HepG2 (cell line): Measurements from ENCODE around the gene WEE1. TPM values are rescaled to one million over a fixed set of nuclear protein-coding genes. Genes with fewer than 3 reads are reported as not detected.

Experiments used
- ATAC-seq: fragments of 200-7000 bp; cut with Tn5 transposase; 3 replicates; pipeline ENCODE4 v1.9.1; 2020; ENCODE audit warnings: mild to moderate bottlenecking, moderate library complexity
- BruUV-seq: library from RNA; stranded (reverse); fragments of 400-500 nt; replicated peaks from 2 replicates; lab custom pipeline; 2021; lab: Mats Ljungman, UMichigan
- CTCF ChIA-PET: fragments of 300-600 bp; formaldehyde crosslinking; extraction: SDS; loops from one replicate; lab custom pipeline; 2021; ENCODE audit warnings: low total read pairs, inconsistent platforms, low intra/inter-chr PET ratio; lab: Yijun Ruan, JAX
- POLR2A ChIA-PET: fragments of 350-600 bp; sonication (Branson Sonifier 250); formaldehyde crosslinking; loops from one replicate; lab custom pipeline; 2020; ENCODE audit warnings: antibody characterized with exemption, inconsistent platforms; lab: Yijun Ruan, JAX
- DNase-seq: peaks from one replicate; pipeline ENCODE4 v3.0.0-alpha.2; 2015; ENCODE audit warnings: low spot score
- FAIRE-seq: peaks from 3 replicates; lab custom pipeline; 2011; peaks lifted over from hg19 to GRCh38; lab: Jason Lieb, UNC
- H2AFZ ChIP-seq: one replicate; pipeline ENCODE4 v1.6.1; 2011; ENCODE audit warnings: low read length, inconsistent platforms
- H3K27ac ChIP-seq: fragments of 300-600 bp; 3 replicates; pipeline ENCODE4 v1.8.0; 2011; ENCODE audit warnings: mixed run types, mild to moderate bottlenecking, mixed read lengths, low read length, inconsistent platforms; ENCODE audit not compliant: insufficient read depth; ENCODE audit errors: extremely low read length
- H3K27me3 ChIP-seq, 2 experiments: fragments of 200-600 bp in 1 of 2; 2 replicates in 1 of 2; 3 replicates in 1 of 2; pipeline versions ENCODE4 v1.6.0 to v1.8.0; 2011; ENCODE audit warnings: low read length in 2 of 2, mild to moderate bottlenecking in 2 of 2, moderate library complexity in 2 of 2, inconsistent platforms in 1 of 2; ENCODE audit not compliant: insufficient read depth in 2 of 2, control insufficient read depth in 1 of 2
- H3K36me3 ChIP-seq, 2 experiments: fragments of 200-600 bp in 1 of 2; replicated peaks in 1 of 2; 2 replicates in 1 of 2; 3 replicates in 1 of 2; pipeline versions ENCODE4 v1.5.1 to v1.8.0; 2011; ENCODE audit warnings: low read length in 2 of 2, inconsistent platforms in 1 of 2; ENCODE audit not compliant: insufficient read depth in 2 of 2, control insufficient read depth in 1 of 2
- H3K4me1 ChIP-seq: 2 replicates; pipeline ENCODE4 v1.5.1; 2012; ENCODE audit warnings: low read length, inconsistent platforms; ENCODE audit not compliant: insufficient read depth
- H3K4me2 ChIP-seq: 2 replicates; pipeline ENCODE4 v1.6.0; 2011; ENCODE audit warnings: low read depth, low read length, inconsistent platforms
- H3K4me3 ChIP-seq, 3 experiments: fragments of 200-600 bp in 1 of 3; sonication (generic), shearing (Covaris generic) in 1 of 3; replicated peaks in 1 of 3; 2 replicates each; pipeline ENCODE4 v1.5.1; 2011 to 2016; ENCODE audit warnings: low read length in 3 of 3, inconsistent platforms in 2 of 3, low read depth in 2 of 3, mild to moderate bottlenecking in 2 of 3, control low read depth in 1 of 3, mixed read lengths in 1 of 3; ENCODE audit not compliant: insufficient read depth in 1 of 3
- H3K79me2 ChIP-seq: one replicate; pipeline ENCODE4 v1.6.1; 2011; ENCODE audit warnings: low read length, inconsistent platforms; ENCODE audit not compliant: insufficient read depth
- H3K9ac ChIP-seq: 2 replicates; pipeline ENCODE4 v1.6.0; 2011; ENCODE audit warnings: mild to moderate bottlenecking, low read depth, low read length, inconsistent platforms; ENCODE audit not compliant: insufficient read depth
- H3K9me3 ChIP-seq: 2 replicates; pipeline ENCODE4 v1.5.1; 2012; ENCODE audit warnings: mild to moderate bottlenecking, low read length
- H4K20me1 ChIP-seq: 2 replicates; pipeline ENCODE4 v1.6.0; 2011; ENCODE audit warnings: inconsistent platforms, mild to moderate bottlenecking, low read length, moderate library complexity; ENCODE audit not compliant: insufficient read depth
- ARID4A ChIP-seq: sonication (generic); formaldehyde crosslinking; IDR thresholded peaks from 2 replicates; pipeline ENCODE4 v1.5.0; 2020; ENCODE audit warnings: mild to moderate bottlenecking, missing genetic modification reagents, borderline replicate concordance
- HHEX ChIP-seq: IDR thresholded peaks from 2 replicates; pipeline ENCODE4 v1.6.1; 2016; ENCODE audit warnings: control low read depth
- MBD4 ChIP-seq: IDR thresholded peaks from 2 replicates; pipeline ENCODE4 v1.6.1; 2012; ENCODE audit warnings: low read length, inconsistent platforms, borderline replicate concordance
- POLR2AphosphoS5 ChIP-seq: IDR thresholded peaks from 2 replicates; pipeline ENCODE4 v1.6.1; 2012; ENCODE audit warnings: low read depth, low read length
- SRF ChIP-seq: IDR thresholded peaks from 2 replicates; pipeline ENCODE4 v1.6.1; 2011; ENCODE audit warnings: mild to moderate bottlenecking, low read depth, low read length, moderate library complexity
- TBP ChIP-seq: sonication (generic); formaldehyde crosslinking; IDR thresholded peaks from 2 replicates; pipeline ENCODE4 v1.5.0; 2020; ENCODE audit warnings: missing genetic modification reagents
- ZBTB42 ChIP-seq: sonication (generic); formaldehyde crosslinking; IDR thresholded peaks from 2 replicates; pipeline ENCODE4 v1.5.0; 2020; ENCODE audit warnings: mild to moderate bottlenecking, missing genetic modification reagents
- ZFP36L2 ChIP-seq: sonication (generic); formaldehyde crosslinking; IDR thresholded peaks from 2 replicates; pipeline ENCODE4 v1.4.0; 2020; ENCODE audit warnings: missing genetic modification reagents
- ZNF33B ChIP-seq: sonication (generic); formaldehyde crosslinking; IDR thresholded peaks from 2 replicates; pipeline ENCODE4 v1.5.1; 2020; ENCODE audit warnings: mild to moderate bottlenecking, missing genetic modification reagents
- ZNF354B ChIP-seq: sonication (generic); formaldehyde crosslinking; IDR thresholded peaks from 2 replicates; pipeline ENCODE4 v1.8.0; 2022; ENCODE audit warnings: mild to moderate bottlenecking, missing genetic modification reagents
- ZNF557 ChIP-seq: sonication (generic); formaldehyde crosslinking; IDR thresholded peaks from 2 replicates; pipeline ENCODE4 v1.4.0; 2020; ENCODE audit warnings: missing genetic modification reagents
- ZNF709 ChIP-seq: sonication (generic); formaldehyde crosslinking; IDR thresholded peaks from 2 replicates; pipeline ENCODE4 v1.5.0; 2020; ENCODE audit warnings: mild to moderate bottlenecking, missing genetic modification reagents
- ZNF724P ChIP-seq: sonication (generic); formaldehyde crosslinking; IDR thresholded peaks from 2 replicates; pipeline ENCODE4 v1.8.0; 2022; ENCODE audit warnings: missing genetic modification reagents, borderline replicate concordance
- ZNF883 ChIP-seq: sonication (generic); formaldehyde crosslinking; IDR thresholded peaks from 2 replicates; pipeline ENCODE4 v1.5.1; 2020; ENCODE audit warnings: mild to moderate bottlenecking, missing genetic modification reagents; ENCODE audit errors: not compliant biosample characterization
- WGBS: methylation state at CpG from one replicate; pipeline ENCODE4 v1.1.6; 2017; ENCODE audit warnings: low lambda C conversion rate; 5-methylcytosine and 5-hydroxymethylcytosine counted together
- in situ Hi-C: cut with HindIII; loops from 2 replicates; pipeline ENCODE4 v1.10.0; 2017; ENCODE audit warnings: low pct_unique_long_range_greater_than_20kb; ENCODE audit not compliant: extremely low pct_ligation_motif_present
- intact Hi-C: fragments of 100-400 bp; cut with micrococcal nuclease; formaldehyde crosslinking; loops from one replicate; pipeline ENCODE4 v1.10.0; 2022; ENCODE audit not compliant: unreplicated experiment
- polyA plus RNA-seq, 8 experiments: library from polyadenylated mRNA; depleted of rRNA in 3 of 8; stranded (reverse) in 7 of 8; unstranded in 1 of 8; fragments of >200 nt; fragmentation: Illumina TruSeq in 4 of 8; extraction: Trizol in 4 of 8; gene quantifications; 2 replicates each; pipeline versions ENCODE4 v1.2.1 to v1.2.3, GENCODE V29; 2011 to 2016; ENCODE audit warnings: low read depth in 4 of 8, missing spikeins in 1 of 8, mixed read lengths in 1 of 8; ENCODE audit not compliant: insufficient read depth in 1 of 8
- total RNA-seq, 5 experiments: library from RNA; depleted of rRNA; stranded (reverse); fragments of >200 nt; fragmentation: Illumina TruSeq; extraction: Trizol; gene quantifications; 2 replicates each; pipeline ENCODE4 v1.2.3, GENCODE V29; 2016; ENCODE audit warnings: low read depth in 1 of 5
- TF ChIP-seq, protein P1 (sequence below): sonication (generic); formaldehyde crosslinking; IDR thresholded peaks from 2 replicates; pipeline ENCODE4 v1.4.0; 2020; ENCODE audit warnings: missing genetic modification reagents, mild to moderate bottlenecking, borderline replicate concordance
- TF ChIP-seq, protein P2 (sequence below): sonication (generic); formaldehyde crosslinking; IDR thresholded peaks from 2 replicates; pipeline ENCODE4 v1.8.1; 2023; ENCODE audit warnings: mild to moderate bottlenecking, missing genetic modification reagents
- TF ChIP-seq, protein P3 (sequence below): sonication (generic); formaldehyde crosslinking; IDR thresholded peaks from 2 replicates; pipeline ENCODE4 v1.5.1; 2020; ENCODE audit warnings: missing genetic modification reagents, mild to moderate bottlenecking, borderline replicate concordance

WEE1 gene
- total and polyA plus RNA-seq, 2 of the 13 experiments (the other 11 are each of a cell fraction or from before 2014, with no cell fraction given): 31.4 to 63.7 TPM

DNA sequence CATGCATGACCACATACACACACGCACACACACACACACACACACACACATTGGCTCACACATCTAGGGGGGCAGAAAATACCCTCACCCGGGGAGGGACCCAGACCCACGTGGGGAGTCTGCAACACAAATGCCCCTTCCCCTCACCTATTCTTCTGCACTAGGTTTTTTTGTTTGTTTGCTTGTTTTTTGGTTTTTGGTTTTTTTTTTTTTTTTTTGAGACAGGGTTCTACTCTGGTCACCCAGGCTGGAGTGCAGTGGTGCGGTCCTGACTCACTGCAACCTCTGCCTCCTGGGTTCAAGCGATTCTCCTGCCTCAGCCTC, 28.4 kb downstream of the WEE1 start:
- no peaks in the 10 kb centered on the region for H3K36me3 ChIP-seq
- no TSS peak for BruUV-seq
- no peak overlapping the region for H3K4me3 ChIP-seq
- no peaks in the 10 kb centered on the region for H3K9me3 ChIP-seq
- 53% methylated on average over 4 of the region's 5 CpGs for WGBS
- no peaks in the 10 kb centered on the region for H3K79me2 ChIP-seq
- peaks cover 17% of the 10 kb centered on the region for H3K4me1 ChIP-seq
- ChIA-PET CTCF (no interaction called here), POLR2A (interaction anchor here (1.0 to 1.8 kb wide), 4 partner anchors 11 to 142 kb away, joined by 3 to 7 read pairs (median 4); partner anchors contain the start of genes WEE1 and ZNF143)
- DNase-seq (no peak), ATAC-seq (no peak), FAIRE-seq (no peak)
- intact Hi-C loops (no loop called here), in situ Hi-C loops (no loop called here)
- H3K4me2 ChIP-seq: peak overlapping the region; percentile 61
- no peak overlapping the region for H2AFZ ChIP-seq
- no peaks in the 10 kb centered on the region for H3K27me3 ChIP-seq
- H3K27ac ChIP-seq: no peak overlapping the region
- no peaks in the 10 kb centered on the region for H4K20me1 ChIP-seq
- no peak overlapping the region for H3K9ac ChIP-seq
- TF ChIP-seq ZNF33B (CRISPR knock-in tag) (no peak), MBD4 (no peak), ZNF709 (CRISPR knock-in tag) (no peak), ARID4A (CRISPR knock-in tag) (no peak), TBP (CRISPR knock-in tag) (no peak), HHEX (CRISPR knock-in tag) (no peak), SRF (no peak), ZNF724P (CRISPR knock-in tag) (no peak), ZNF883 (CRISPR knock-in tag) (no peak), ZNF557 (no peak), ZBTB42 (no peak), POLR2AphosphoS5 (no peak), ZFP36L2 (no peak), ZNF354B (CRISPR knock-in tag) (no peak)
- TF ChIP-seq, protein P1, sequence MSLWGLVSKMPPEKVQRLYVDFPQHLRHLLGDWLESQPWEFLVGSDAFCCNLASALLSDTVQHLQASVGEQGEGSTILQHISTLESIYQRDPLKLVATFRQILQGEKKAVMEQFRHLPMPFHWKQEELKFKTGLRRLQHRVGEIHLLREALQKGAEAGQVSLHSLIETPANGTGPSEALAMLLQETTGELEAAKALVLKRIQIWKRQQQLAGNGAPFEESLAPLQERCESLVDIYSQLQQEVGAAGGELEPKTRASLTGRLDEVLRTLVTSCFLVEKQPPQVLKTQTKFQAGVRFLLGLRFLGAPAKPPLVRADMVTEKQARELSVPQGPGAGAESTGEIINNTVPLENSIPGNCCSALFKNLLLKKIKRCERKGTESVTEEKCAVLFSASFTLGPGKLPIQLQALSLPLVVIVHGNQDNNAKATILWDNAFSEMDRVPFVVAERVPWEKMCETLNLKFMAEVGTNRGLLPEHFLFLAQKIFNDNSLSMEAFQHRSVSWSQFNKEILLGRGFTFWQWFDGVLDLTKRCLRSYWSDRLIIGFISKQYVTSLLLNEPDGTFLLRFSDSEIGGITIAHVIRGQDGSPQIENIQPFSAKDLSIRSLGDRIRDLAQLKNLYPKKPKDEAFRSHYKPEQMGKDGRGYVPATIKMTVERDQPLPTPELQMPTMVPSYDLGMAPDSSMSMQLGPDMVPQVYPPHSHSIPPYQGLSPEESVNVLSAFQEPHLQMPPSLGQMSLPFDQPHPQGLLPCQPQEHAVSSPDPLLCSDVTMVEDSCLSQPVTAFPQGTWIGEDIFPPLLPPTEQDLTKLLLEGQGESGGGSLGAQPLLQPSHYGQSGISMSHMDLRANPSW: no peak
- TF ChIP-seq, protein P2, sequence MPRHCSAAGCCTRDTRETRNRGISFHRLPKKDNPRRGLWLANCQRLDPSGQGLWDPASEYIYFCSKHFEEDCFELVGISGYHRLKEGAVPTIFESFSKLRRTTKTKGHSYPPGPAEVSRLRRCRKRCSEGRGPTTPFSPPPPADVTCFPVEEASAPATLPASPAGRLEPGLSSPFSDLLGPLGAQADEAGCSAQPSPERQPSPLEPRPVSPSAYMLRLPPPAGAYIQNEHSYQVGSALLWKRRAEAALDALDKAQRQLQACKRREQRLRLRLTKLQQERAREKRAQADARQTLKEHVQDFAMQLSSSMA (CRISPR knock-in tag): no peak
- TF ChIP-seq, protein P3, sequence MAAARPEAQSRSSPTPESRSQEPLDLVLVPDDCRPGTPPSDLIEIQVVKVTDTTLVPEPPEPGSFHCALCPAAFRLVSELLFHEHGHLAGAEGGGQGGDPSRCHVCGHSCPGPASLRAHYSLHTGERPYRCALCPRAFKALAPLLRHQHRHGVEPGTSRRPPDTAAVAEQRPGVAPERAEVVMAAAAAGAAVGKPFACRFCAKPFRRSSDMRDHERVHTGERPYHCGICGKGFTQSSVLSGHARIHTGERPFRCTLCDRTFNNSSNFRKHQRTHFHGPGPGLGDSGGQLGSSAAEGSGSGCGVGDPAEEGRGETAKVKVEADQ: no peak
